GM12878 (cell line): ENCODE measurements around the gene PI4KB. TPM values are rescaled to one million over a fixed set of nuclear protein-coding genes. Genes with fewer than 3 reads are reported as not detected.

ENCODE experiments used
- ATAC-seq: fragments of 200-7000 bp; cut with Tn5 transposase; 3 replicates; pipeline ENCODE4 v1.9.1; 2020; ENCODE audit warnings: mild to moderate bottlenecking, moderate library complexity
- BruUV-seq: library from RNA; stranded (reverse); fragments of 400-500 nt; replicated peaks from 2 replicates; lab custom pipeline; 2021; lab: Mats Ljungman, UMichigan
- CTCF ChIA-PET: fragments of 300-600 bp; sonication (Branson Sonifier 250); formaldehyde crosslinking; extraction: SDS; loops from one replicate; lab custom pipeline; 2021; ENCODE audit warnings: inconsistent platforms; lab: Yijun Ruan, JAX
- POLR2A ChIA-PET: fragments of 350-600 bp; formaldehyde crosslinking; extraction: SDS; loops from one replicate; lab custom pipeline; 2021; ENCODE audit warnings: inconsistent platforms; lab: Charles Lee
- RAD21 ChIA-PET: fragments of 300-600 bp; sonication (Branson Sonifier 250); formaldehyde crosslinking; loops from one replicate; lab custom pipeline; 2023; ENCODE audit warnings: antibody characterized with exemption; ENCODE audit not compliant: unreplicated experiment; lab: Charles Lee
- SMC1A ChIA-PET: fragments of 300-600 bp; sonication (Branson Sonifier 250); formaldehyde crosslinking; loops from one replicate; lab custom pipeline; 2023; ENCODE audit not compliant: unreplicated experiment, uncharacterized antibody; lab: Charles Lee
- DNase-seq: peaks from one replicate; pipeline ENCODE4 v3.0.0-alpha.2; 2011; ENCODE audit warnings: low read depth, low spot score
- FAIRE-seq: peaks from 3 replicates; lab custom pipeline; 2011; peaks lifted over from hg19 to GRCh38; lab: Jason Lieb, UNC
- H2AFZ ChIP-seq: 2 replicates; pipeline ENCODE4 v1.6.0; 2011; ENCODE audit warnings: low read depth, low read length, control low read depth; ENCODE audit not compliant: control insufficient read depth
- H3K27ac ChIP-seq: 2 replicates; pipeline ENCODE4 v1.5.1; 2011; ENCODE audit warnings: control low read depth; ENCODE audit not compliant: control insufficient read depth, insufficient read depth
- H3K27me3 ChIP-seq, 2 experiments: replicated peaks in 1 of 2; 2 replicates each; pipeline versions ENCODE4 v1.6.0 to v1.6.1; 2011; ENCODE audit warnings: low read length in 1 of 2; ENCODE audit not compliant: control insufficient read depth in 2 of 2, insufficient read depth in 2 of 2
- H3K36me3 ChIP-seq, 2 experiments: 2 replicates each; pipeline ENCODE4 v1.5.1; 2011; ENCODE audit warnings: low read length in 1 of 2; ENCODE audit not compliant: control insufficient read depth in 2 of 2, insufficient read depth in 2 of 2
- H3K4me1 ChIP-seq: 2 replicates; pipeline ENCODE4 v1.6.1; 2011; ENCODE audit warnings: mild to moderate bottlenecking, low read length, moderate library complexity, mixed read lengths; ENCODE audit not compliant: control insufficient read depth, insufficient read depth
- H3K4me2 ChIP-seq: 2 replicates; pipeline ENCODE4 v1.6.0; 2011; ENCODE audit warnings: control low read depth; ENCODE audit not compliant: control insufficient read depth, insufficient read depth
- H3K4me3 ChIP-seq: fragments of 200-600 bp; sonication (generic); 2 replicates; pipeline ENCODE4 v1.5.1; 2016
- H3K79me2 ChIP-seq: 2 replicates; pipeline ENCODE4 v1.6.0; 2011; ENCODE audit warnings: low read length; ENCODE audit not compliant: control insufficient read depth, insufficient read depth
- H3K9ac ChIP-seq: 2 replicates; pipeline ENCODE4 v1.8.0; 2011; ENCODE audit warnings: low read length, control low read depth, mixed read lengths; ENCODE audit not compliant: control insufficient read depth, insufficient read depth
- H3K9me3 ChIP-seq: replicated peaks from 3 replicates; pipeline ENCODE4 v1.5.1; 2011; ENCODE audit warnings: mild to moderate bottlenecking, low read length; ENCODE audit not compliant: control insufficient read depth, insufficient read depth
- H4K20me1 ChIP-seq: 2 replicates; pipeline ENCODE4 v1.6.0; 2011; ENCODE audit not compliant: control insufficient read depth, insufficient read depth
- MYC ChIP-seq: IDR thresholded peaks from 2 replicates; pipeline ENCODE4 v1.6.1; 2011; ENCODE audit warnings: mild to moderate bottlenecking, low read length, moderate library complexity, inconsistent platforms; ENCODE audit not compliant: insufficient read depth, insufficient replicate concordance, insufficient read length, severe bottlenecking
- NFYB ChIP-seq: IDR thresholded peaks from 2 replicates; pipeline ENCODE4 v1.6.1; 2011; ENCODE audit warnings: low read depth, mild to moderate bottlenecking, low read length, improper control_type of control experiment, moderate library complexity; ENCODE audit not compliant: insufficient read depth
- WGBS: methylation state at CpG from one replicate; pipeline ENCODE4 v1.1.6; 2016; ENCODE audit warnings: low lambda C conversion rate; ENCODE audit not compliant: insufficient replicate concordance, insufficient coverage; ENCODE audit errors: missing lambda C conversion rate; 5-methylcytosine and 5-hydroxymethylcytosine counted together
- in situ Hi-C: fragments of 300-500 bp; cut with MboI; formaldehyde crosslinking; loops from 9 replicates; pipeline ENCODE4 v1.14.3; 2018; ENCODE audit warnings: mixed read lengths
- intact Hi-C: fragments of 100-400 bp; cut with micrococcal nuclease; formaldehyde crosslinking; loops from one replicate; pipeline ENCODE4 v1.14.2; 2022; ENCODE audit not compliant: unreplicated experiment
- polyA plus RNA-seq, 11 experiments: library from polyadenylated mRNA; depleted of rRNA in 4 of 11; unstranded in 6 of 11; stranded (reverse) in 5 of 11; fragments of >200 nt; fragmentation: Nextera tagmentation in 4 of 11; fragmentation: Illumina TruSeq in 1 of 11; extraction: Ambion mirVana in 4 of 11; extraction: Trizol in 1 of 11; gene quantifications; 1 replicate in 1 of 11; 2 replicates in 10 of 11; pipeline versions ENCODE4 v1.2.1 to v1.2.3, GENCODE V29; 2011 to 2016; ENCODE audit warnings: inconsistent platforms in 2 of 11, missing spikeins in 2 of 11, low read depth in 1 of 11
- total RNA-seq, 4 experiments: library from RNA; depleted of rRNA in 3 of 4; stranded (reverse); fragments of >200 nt in 3 of 4; fragmentation: Illumina TruSeq in 1 of 4; extraction: Trizol in 1 of 4; gene quantifications; 2 replicates each; pipeline versions ENCODE4 v1.2.1 to v1.2.3, GENCODE V29; 2013 to 2021

The PI4KB gene
- total and polyA plus RNA-seq, 10 of the 15 experiments (the other 5 are each of a cell fraction or from before 2014, with no cell fraction given) = 3.3 to 88.3 (median 51.7) TPM

GRCh38 chr1:151255381-151255780, 71.8 kb downstream of the PI4KB start:
- H3K27ac ChIP-seq = peak overlapping the region; percentile 87
- POLR2A ChIA-PET = interaction anchor here (0.5 to 4.6 kb wide), 8 partner anchors 21 to 299 kb away, joined by 3 to 32 read pairs (median 5); partner anchors contain the start of genes PSMB4, VPS72 and ZNF687
- ATAC-seq (peak; percentile 21), FAIRE-seq (no peak), DNase-seq (no peak)
- SMC1A ChIA-PET = interaction anchor here (1.0 to 1.7 kb wide), 7 partner anchors 22 to 189 kb away, joined by 3 to 8 read pairs (median 4); partner anchors contain the start of genes PI4KB and TNFAIP8L2
- H3K9me3 ChIP-seq = no peaks in the 10 kb centered on the region
- H3K27me3 ChIP-seq = no peaks in the 10 kb centered on the region
- intact Hi-C loops (no loop called here), in situ Hi-C loops (no loop called here)
- WGBS = under 1% methylated on average over 10 of the region's 10 CpGs
- H3K4me3 ChIP-seq = peak overlapping the region; percentile 81
- H4K20me1 ChIP-seq = no peaks in the 10 kb centered on the region
- peaks cover 0 to 2% of the 10 kb centered on the region in 2 experiments; a peak in 2 of 4 replicates for H3K36me3 ChIP-seq
- peaks cover 2% of the 10 kb centered on the region; the same call in 1 of the 2 replicates for H3K4me1 ChIP-seq
- peak overlapping the region; percentile 79 for H3K4me2 ChIP-seq
- H2AFZ ChIP-seq = peak overlapping the region; percentile 96
- peak overlapping the region; percentile 91 for H3K9ac ChIP-seq
- H3K79me2 ChIP-seq = peaks cover 40% of the 10 kb centered on the region
- CTCF ChIA-PET = interaction anchor here (0.8 to 5.8 kb wide), 6 partner anchors 26 to 156 kb away, joined by 3 to 70 read pairs (median 5); no protein-coding TSS in a partner anchor
- RAD21 ChIA-PET = interaction anchor here (1.0 to 1.8 kb wide), 4 partner anchors 26 to 156 kb away, joined by 4 to 10 read pairs (median 4); partner anchors contain the start of gene ZNF687
- TF ChIP-seq NFYB (peak; percentile 41; the same call in 1 of the 2 replicates), MYC (no peak)
- TSS peak; percentile 87 for BruUV-seq
